SKM-1 treated with dmso at 0.1 percent for 144 hours (cell line): ENCODE data around the gene RBPJ.

ENCODE experiments used
- DNase-seq: peaks from one replicate; lab custom pipeline; 2025; ENCODE audit not compliant: unreplicated experiment; lab: John Stamatoyannopoulos, UW

RBPJ gene

GRCh38 chr4:26412381-26413372 lies 91.9 kb downstream of the RBPJ start:
- no peak for DNase-seq

DNA sequence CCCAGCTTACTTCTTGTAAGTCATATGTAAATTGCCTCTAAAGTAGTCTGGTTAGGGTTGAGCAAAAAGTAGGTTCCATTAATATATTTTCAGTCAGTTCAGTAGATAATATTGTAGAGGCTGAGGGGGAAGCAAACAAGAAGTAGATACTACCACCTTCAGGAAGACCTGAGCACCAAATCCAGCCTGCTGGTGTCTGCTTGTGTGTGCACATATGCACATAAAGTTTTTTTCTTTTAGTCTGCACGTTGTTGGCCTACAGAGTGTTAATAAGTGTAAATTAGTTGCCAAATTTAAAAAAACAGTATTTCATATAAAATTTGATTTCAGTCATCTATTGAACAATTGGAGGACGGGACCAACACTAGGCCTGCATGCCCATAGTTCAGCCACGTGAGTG lies 92.8 kb downstream of the RBPJ start:
- no peak for DNase-seq

DNA sequence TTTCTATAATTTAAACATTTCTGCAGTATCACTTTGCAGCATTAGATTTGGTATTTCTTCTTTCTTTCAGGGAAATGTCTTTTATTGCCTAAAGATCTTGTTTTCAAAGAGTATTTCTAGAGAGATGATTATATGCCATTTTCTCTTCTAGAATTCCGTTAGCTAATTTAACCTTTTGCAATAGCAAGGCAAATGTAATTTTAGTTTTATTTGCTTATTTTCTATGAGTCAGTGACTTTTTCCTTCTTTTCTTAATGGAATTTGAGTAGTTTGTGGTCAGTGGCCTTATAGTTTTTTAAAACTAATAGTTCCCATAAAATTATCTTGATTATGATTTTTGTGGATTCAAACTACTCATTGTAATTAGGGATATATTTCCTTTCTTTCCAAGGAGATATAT lies 97.3 kb downstream of the RBPJ start:
- DNase-seq, result no peak

DNA sequence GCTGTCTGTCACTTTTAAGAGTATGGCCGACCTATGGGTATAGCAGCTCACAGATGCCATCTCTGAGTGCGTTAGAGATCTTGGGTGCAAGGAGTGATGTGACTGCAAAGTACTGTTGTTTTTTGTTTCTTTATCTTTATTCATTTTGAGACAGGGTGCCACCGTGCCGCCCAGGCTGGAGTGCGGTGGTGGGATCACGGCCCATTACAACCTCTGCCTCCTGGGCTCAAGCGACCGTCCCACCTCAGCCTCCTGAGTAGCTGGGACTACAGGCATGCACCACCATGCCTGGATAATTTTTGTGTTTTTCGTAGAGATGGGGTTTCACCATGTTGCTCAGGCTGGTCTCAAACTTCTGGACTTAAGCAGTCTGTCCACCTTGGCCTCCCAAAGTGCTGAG lies 98.0 kb downstream of the RBPJ start:
- no peak for DNase-seq

DNA sequence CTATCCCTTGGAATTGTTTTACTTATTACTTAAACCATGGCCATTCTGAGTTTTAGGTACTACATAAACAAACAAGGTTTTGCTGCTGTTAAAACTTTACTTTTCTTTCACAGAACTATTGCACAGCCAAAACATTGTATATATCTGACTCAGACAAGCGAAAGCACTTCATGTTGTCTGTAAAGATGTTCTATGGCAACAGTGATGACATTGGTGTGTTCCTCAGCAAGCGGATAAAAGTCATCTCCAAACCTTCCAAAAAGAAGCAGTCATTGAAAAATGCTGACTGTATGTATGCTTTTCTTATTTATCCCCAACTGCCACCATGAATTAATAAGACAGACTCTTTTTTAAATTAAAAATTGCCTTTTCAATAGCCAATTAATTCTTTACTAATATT lies 99.6 kb downstream of the RBPJ start:
- no peak for DNase-seq

DNA sequence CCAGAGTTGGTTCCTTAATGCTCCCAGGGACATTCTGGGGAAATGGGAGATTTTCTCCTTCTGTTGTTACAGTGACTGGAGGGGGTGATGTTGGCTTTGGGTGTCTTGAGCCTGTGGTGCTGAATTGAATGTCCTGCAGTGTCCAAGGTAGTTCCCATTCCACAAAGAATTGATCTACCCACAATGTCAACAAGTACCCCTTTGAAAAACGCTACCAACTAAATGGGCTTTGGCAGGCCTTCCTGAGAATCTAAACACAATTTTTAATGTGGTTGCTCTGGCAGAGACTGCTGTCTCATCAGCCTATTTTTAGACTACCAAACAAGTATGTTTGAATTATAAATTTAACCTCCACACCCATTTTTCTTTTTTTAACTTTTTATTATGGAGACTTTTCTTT lies 100.1 kb downstream of the RBPJ start:
- DNase-seq, result no peak

DNA sequence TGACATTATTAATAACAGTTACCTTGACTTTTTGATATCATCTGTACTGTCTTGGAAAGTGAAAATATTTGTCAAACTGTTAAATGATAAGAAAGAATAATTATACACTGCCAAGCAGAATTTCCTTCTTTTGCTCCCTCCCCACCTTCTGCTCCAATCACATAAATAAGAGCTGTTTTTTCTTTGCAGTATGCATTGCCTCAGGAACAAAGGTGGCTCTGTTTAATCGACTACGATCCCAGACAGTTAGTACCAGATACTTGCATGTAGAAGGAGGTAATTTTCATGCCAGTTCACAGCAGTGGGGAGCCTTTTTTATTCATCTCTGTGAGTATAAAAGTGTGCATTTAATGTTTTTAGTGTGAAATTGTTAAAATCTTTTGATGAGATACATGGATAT lies 103.3 kb downstream of the RBPJ start:
- DNase-seq, result no peak

- no peak for DNase-seq
Observed at GRCh38 chr4:26424838-26425237, 104.0 kb downstream of the RBPJ start.

- DNase-seq, result no peak
Observed at GRCh38 chr4:26425953-26426352, 105.1 kb downstream of the RBPJ start.

GRCh38 chr4:26426892-26427291 lies 106.1 kb downstream of the RBPJ start:
- DNase-seq, result no peak

DNA sequence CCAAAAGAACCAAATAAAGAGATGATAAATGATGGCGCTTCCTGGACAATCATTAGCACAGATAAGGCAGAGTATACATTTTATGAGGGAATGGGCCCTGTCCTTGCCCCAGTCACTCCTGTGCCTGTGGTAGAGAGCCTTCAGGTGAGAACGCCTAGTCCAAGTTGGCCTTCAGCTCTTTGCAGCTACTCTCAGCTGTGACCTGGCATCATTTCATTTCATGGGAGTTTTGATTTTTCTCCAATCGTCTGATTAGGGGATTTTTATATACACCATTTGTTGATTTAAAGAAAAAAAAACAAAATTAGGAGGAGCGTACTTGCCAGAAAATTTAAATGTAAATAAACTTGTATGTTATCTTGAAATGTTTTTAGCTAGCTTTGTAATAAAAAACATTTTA lies 109.1 kb downstream of the RBPJ start:
- DNase-seq, result no peak

DNA sequence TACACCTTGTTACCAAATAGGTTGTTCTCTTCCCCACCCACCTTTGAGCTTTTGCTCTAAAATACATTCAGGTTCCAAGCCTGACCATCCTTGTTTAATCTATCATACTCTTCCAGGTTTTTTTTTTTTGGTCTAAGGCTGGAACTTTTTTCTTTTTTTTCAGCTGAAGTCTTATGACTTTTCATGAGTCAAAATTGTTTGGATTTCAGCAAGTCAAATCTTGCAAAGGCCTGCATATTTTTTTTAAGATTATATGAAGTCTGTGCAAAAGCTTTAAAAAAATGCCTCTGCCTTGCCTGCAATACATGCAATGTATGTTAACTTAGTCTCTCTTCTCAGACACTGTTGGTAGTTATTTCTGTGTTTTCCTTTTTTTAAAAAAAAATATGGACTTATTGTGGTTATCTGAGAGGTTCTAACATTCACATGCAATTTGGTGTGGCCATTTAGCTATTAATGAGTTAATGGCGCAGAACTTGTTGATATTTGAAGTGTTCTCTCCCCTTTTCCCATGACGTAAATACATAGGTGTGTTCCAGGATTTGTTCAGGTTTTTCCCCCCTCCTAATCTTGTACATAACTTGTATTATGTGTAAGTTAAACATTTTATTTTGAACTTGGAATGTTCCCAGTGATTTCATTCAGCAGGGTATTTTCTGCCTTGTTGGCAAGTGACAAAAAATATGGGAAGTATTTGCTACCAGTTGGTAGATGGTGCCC lies 110.8 kb downstream of the RBPJ start:
- no peak for DNase-seq

- no peak for DNase-seq
Observed at GRCh38 chr4:26432419-26432818, 111.6 kb downstream of the RBPJ start.

GRCh38 chr4:26433556-26433955 lies 112.7 kb downstream of the RBPJ start:
- no peak for DNase-seq

- no peak for DNase-seq
Observed at GRCh38 chr4:26434030-26434639, 113.3 kb downstream of the RBPJ start.

- DNase-seq, result no peak
Observed at GRCh38 chr4:26441102-26441501, 120.3 kb downstream of the RBPJ start.

DNA sequence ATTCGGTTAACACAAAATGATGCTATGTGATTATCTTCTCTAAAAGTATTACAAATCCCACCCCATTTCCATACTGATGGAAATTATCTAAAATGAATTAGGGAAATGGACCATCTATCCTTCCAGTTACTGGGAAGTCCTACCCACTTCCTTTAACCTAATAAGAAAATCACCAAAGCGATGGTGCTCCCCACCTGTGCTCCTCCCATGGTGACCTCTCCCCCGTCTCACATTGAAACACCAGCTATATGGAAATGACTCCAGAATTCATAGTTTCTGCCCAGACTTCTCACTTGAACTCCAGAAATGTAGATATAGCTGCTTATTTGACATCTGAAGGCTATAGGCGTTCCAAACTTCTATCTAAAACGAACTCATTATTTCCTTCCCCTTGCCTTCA lies 121.0 kb downstream of the RBPJ start:
- DNase-seq, result no peak

GRCh38 chr4:26447378-26447777 lies 126.6 kb downstream of the RBPJ start:
- no peak for DNase-seq

- no peak for DNase-seq
Observed at GRCh38 chr4:26450418-26450817, 129.6 kb downstream of the RBPJ start.

- no peak for DNase-seq
Observed at GRCh38 chr4:26451597-26451996, 130.8 kb downstream of the RBPJ start.

DNA sequence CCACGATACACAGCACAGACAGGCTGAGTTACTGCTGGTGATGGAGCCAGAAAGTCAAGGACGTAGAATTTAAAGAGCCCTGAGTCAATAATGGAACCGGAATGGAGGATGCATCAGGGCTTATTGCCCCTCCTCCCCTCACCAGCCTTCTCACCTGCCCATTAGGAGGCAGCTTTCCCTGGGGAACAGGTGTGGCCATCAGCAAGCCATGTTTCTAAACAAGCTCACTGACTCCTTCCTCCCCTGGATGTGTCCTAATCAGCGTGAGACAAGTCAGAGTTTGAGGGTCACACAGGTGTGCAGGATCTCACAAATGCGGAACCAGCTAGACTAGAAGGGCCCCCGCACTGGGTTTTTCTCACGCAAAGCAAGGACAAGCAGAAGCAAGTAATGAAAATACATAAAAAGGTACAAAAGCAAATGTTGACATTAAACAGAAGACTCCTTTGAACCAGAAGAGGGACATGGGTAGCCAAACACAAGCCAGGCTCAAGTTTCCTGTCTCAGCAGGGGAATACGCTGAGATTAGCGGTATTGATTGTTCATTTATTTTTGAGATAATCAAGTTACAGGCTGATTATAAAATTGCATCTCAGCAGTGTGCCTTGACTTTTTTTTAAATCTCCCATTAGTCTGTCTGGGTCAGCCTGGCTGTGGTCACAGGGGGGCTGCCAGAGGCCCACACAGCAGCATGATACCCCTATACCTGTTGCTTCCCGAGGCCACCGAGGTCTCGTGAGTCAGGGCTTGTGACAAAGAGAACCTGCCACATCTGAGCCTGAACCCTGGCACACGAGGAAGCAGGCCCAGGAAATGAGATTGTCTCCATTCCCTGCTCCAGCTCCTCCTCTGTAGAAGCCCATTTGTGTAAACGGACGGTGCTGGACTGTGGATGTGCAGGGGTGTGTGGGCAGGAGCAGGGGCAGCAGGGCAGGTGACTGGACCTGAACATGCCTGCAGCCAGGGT lies 132.0 kb downstream of the RBPJ start:
- no peak for DNase-seq
